ENCODE results near the gene TMCO2. TPM values are rescaled to one million over a fixed set of nuclear protein-coding genes. Genes with fewer than 3 reads are reported as not detected.

Gene TMCO2
- total RNA-seq, 2 donors from 2014 or later: not detected

DNA sequence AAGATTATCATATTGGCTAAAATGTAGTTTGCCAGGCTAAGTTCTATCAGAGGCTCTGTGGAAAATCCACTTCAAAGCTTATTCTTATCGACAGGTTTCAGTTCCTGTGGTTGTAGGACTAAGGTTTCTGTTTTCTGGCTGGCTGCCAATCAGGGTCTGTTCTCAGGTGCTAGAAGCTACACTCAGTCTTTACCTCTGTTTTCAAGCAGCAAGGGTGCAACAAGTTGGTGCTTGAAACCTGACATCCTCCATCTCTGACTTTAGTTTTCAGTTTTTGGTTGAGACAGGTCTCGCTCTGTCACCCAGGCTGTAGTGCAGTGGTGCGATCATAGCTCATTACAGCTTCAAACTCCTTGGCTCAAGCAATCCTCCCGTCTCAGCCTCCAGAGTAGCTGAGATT lies 15.3 kb upstream of the TMCO2 start:
- intact Hi-C loops (cut with DNase I): no loop called here
- ATAC-seq: no peak
- Histone ChIP-seq H3K4me3 (no peak overlapping the region), H3K36me3 (replicated peaks in 1 of 2; ENCODE audit: insufficient read depth in 1 of 2, low read depth in 2 of 2) (peaks cover 0 to 11% of the 10 kb centered on the region in 2 donors), H3K27me3 (no peaks in the 10 kb centered on the region), H3K27ac (no peak overlapping the region), H3K9me3 (no peaks in the 10 kb centered on the region), H3K4me1 (no peaks in the 10 kb centered on the region)
- 95 to 98% methylated on average over 4 of the region's 4 CpGs for WGBS, 2 donors
- no peak for TF ChIP-seq POLR2A (IDR thresholded peaks at IDR 0.05)
- TF ChIP-seq, protein P1, sequence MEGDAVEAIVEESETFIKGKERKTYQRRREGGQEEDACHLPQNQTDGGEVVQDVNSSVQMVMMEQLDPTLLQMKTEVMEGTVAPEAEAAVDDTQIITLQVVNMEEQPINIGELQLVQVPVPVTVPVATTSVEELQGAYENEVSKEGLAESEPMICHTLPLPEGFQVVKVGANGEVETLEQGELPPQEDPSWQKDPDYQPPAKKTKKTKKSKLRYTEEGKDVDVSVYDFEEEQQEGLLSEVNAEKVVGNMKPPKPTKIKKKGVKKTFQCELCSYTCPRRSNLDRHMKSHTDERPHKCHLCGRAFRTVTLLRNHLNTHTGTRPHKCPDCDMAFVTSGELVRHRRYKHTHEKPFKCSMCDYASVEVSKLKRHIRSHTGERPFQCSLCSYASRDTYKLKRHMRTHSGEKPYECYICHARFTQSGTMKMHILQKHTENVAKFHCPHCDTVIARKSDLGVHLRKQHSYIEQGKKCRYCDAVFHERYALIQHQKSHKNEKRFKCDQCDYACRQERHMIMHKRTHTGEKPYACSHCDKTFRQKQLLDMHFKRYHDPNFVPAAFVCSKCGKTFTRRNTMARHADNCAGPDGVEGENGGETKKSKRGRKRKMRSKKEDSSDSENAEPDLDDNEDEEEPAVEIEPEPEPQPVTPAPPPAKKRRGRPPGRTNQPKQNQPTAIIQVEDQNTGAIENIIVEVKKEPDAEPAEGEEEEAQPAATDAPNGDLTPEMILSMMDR (IDR thresholded peaks at IDR 0.05): no peak
- DNase-seq: peak in 1 of 4 donors; percentile 9

GRCh38 chr1:40239626-40240025 lies 8.1 kb upstream of the TMCO2 start:
- no peaks in the 10 kb centered on the region for H3K4me1 ChIP-seq
- no peak overlapping the region for H3K4me3 ChIP-seq
- peaks cover 0 to 15% of the 10 kb centered on the region in 2 donors for H3K36me3 ChIP-seq (replicated peaks in 1 of 2; ENCODE audit: insufficient read depth in 1 of 2, low read depth in 2 of 2)
- H3K27me3 ChIP-seq: no peaks in the 10 kb centered on the region
- DNase-seq (no peak), ATAC-seq (no peak)
- TF ChIP-seq, protein P1 (IDR thresholded peaks at IDR 0.05): no peak
- TF ChIP-seq POLR2A (IDR thresholded peaks at IDR 0.05): no peak
- H3K9me3 ChIP-seq: no peaks in the 10 kb centered on the region
- intact Hi-C loops (cut with DNase I): no loop called here
- H3K27ac ChIP-seq: no peak overlapping the region
- WGBS, 2 donors: 89 to 100% methylated on average over 1 of the region's 1 CpG

- Histone ChIP-seq H3K36me3 (replicated peaks in 1 of 2; ENCODE audit: insufficient read depth in 1 of 2, low read depth in 2 of 2) (peaks cover 0 to 12% of the 10 kb centered on the region in 2 donors), H3K27me3 (no peaks in the 10 kb centered on the region), H3K27ac (no peak overlapping the region), H3K4me3 (no peak overlapping the region), H3K9me3 (no peaks in the 10 kb centered on the region), H3K4me1 (no peaks in the 10 kb centered on the region)
- TF ChIP-seq POLR2A (IDR thresholded peaks at IDR 0.05): no peak
- TF ChIP-seq, protein P1 (IDR thresholded peaks at IDR 0.05): no peak
- ATAC-seq: no peak
- WGBS, 2 donors: 91 to 97% methylated on average over 2 of the region's 2 CpGs
- intact Hi-C loops (cut with DNase I): no loop called here
- no peak for DNase-seq
Measured at GRCh38 chr1:40240390-40240789, 7.3 kb upstream of the TMCO2 start.

DNA sequence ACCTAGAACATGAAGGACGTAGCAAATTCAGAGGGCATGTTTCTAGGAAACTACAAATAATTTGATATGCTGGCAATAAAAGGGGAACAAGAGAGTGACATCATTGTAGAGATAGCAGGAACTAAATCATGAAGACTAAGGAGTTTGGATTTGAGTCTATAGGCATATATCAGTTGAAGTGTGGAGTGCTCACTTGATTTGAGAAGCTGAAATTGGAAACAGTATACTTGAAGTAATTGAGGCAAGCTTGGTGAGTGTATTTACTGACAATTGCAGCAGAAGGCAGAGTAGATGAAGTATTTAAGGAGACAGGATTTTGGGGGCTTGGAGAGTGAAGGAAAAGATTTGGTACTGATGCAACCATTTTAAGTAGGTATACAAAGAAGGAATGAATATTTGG lies 6.4 kb upstream of the TMCO2 start:
- no peaks in the 10 kb centered on the region for H3K4me1 ChIP-seq
- WGBS, 2 donors: 75 to 92% methylated on average over 1 of the region's 1 CpG
- no peak overlapping the region for H3K27ac ChIP-seq
- intact Hi-C loops (cut with DNase I): no loop called here
- ATAC-seq (no peak), DNase-seq (no peak)
- TF ChIP-seq, protein P1 (IDR thresholded peaks at IDR 0.05): no peak
- TF ChIP-seq POLR2A (IDR thresholded peaks at IDR 0.05): no peak
- no peaks in the 10 kb centered on the region for H3K9me3 ChIP-seq
- no peaks in the 10 kb centered on the region for H3K27me3 ChIP-seq
- peaks cover 0 to 11% of the 10 kb centered on the region in 2 donors for H3K36me3 ChIP-seq (replicated peaks in 1 of 2; ENCODE audit: insufficient read depth in 1 of 2, low read depth in 2 of 2)
- no peak overlapping the region for H3K4me3 ChIP-seq

- DNase-seq (no peak), ATAC-seq (no peak)
- Histone ChIP-seq H3K4me1 (no peaks in the 10 kb centered on the region), H3K27ac (no peak overlapping the region), H3K27me3 (no peaks in the 10 kb centered on the region), H3K9me3 (no peaks in the 10 kb centered on the region), H3K36me3 (replicated peaks in 1 of 2; ENCODE audit: insufficient read depth in 1 of 2, low read depth in 2 of 2) (peaks cover 0 to 3% of the 10 kb centered on the region in 2 donors), H3K4me3 (no peak overlapping the region)
- intact Hi-C loops (cut with DNase I): no loop called here
- no peak for TF ChIP-seq POLR2A (IDR thresholded peaks at IDR 0.05)
- TF ChIP-seq, protein P1 (IDR thresholded peaks at IDR 0.05): no peak
- WGBS, 2 donors: 39 to 43% methylated on average over 2 of the region's 2 CpGs
Measured at GRCh38 chr1:40243351-40243750, 4.4 kb upstream of the TMCO2 start.
